Epithelial cell of esophagus (primary cell): ENCODE measurements around the gene C1orf50.

ENCODE experiments used
- DNase-seq: peaks from one replicate; pipeline ENCODE4 v3.0.0; 2010; ENCODE audit warnings: low read depth
- H3K4me3 ChIP-seq: 2 replicates; pipeline ENCODE4 v1.5.1; 2011; ENCODE audit warnings: mild to moderate bottlenecking, low read length, control low read depth
- TF ChIP-seq, protein P1 (sequence below): IDR thresholded peaks from 2 replicates; pipeline ENCODE4 v1.5.1; 2011; ENCODE audit warnings: low read depth, mild to moderate bottlenecking, low read length, control low read depth, inconsistent platforms; ENCODE audit not compliant: insufficient read depth; ENCODE audit errors: missing control alignments

C1orf50 gene

DNA sequence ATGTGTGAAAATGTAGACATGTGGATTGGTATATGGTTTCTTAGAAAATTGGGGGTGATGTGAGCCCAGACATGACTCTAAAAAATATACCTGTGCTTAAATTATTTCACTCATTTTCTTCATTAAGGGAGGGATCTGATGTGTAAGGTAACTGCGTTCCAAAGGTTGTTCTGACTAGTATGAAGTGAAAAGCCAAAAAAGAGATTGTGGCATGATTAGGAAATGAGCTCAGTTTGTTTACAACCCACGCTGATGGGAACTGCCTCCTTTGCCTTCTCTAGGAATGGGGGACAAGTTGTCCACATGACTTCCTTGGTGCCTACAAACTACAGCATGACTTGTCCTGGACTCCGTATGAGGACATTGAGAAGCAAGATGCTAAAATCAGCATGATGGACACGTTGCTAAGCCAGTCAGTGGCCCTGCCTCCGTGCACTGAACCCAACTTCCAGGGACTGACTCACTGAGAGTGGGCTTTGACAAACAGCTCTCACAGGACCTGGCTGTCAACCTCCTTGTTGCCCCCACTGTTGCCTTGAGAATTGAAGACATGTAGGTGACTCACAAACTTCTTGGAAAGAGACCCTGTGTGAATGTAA is 8.0 kb downstream of the C1orf50 start:
- DNase-seq: no peak
- TF ChIP-seq, protein P1, sequence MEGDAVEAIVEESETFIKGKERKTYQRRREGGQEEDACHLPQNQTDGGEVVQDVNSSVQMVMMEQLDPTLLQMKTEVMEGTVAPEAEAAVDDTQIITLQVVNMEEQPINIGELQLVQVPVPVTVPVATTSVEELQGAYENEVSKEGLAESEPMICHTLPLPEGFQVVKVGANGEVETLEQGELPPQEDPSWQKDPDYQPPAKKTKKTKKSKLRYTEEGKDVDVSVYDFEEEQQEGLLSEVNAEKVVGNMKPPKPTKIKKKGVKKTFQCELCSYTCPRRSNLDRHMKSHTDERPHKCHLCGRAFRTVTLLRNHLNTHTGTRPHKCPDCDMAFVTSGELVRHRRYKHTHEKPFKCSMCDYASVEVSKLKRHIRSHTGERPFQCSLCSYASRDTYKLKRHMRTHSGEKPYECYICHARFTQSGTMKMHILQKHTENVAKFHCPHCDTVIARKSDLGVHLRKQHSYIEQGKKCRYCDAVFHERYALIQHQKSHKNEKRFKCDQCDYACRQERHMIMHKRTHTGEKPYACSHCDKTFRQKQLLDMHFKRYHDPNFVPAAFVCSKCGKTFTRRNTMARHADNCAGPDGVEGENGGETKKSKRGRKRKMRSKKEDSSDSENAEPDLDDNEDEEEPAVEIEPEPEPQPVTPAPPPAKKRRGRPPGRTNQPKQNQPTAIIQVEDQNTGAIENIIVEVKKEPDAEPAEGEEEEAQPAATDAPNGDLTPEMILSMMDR: no peak

GRCh38 chr1:42776502-42776901 is 9.5 kb downstream of the C1orf50 start:
- TF ChIP-seq, protein P1: no peak
- no peak for DNase-seq
- no peak overlapping the region for H3K4me3 ChIP-seq

More for the DNA sequence above, 8.0 kb downstream of the C1orf50 start:
- no peak overlapping the region for H3K4me3 ChIP-seq

GRCh38 chr1:42777852-42778251 is 10.8 kb downstream of the C1orf50 start:
- DNase-seq: peak; percentile 59

DNA sequence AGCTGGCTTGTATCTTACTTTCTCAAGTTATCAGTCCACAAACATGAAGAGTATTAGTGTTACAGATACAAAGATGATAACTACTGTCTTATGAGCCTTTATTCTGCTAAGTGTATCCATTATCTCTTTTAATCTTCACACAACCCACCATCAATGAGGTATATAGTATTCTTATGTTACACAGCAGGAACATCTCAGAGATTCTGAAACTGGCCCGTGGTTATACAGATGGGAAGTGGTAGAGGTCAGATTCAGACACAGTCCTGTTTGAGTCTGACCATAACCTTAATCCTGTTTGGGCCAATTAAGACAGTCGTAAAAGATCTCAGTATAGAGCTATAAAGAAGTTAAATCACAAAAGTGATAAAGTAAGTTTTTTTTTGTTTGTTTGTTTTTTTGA is 12.7 kb downstream of the C1orf50 start:
- H3K4me3 ChIP-seq: no peak overlapping the region
- TF ChIP-seq, protein P1: no peak
- no peak for DNase-seq

More at GRCh38 chr1:42777852-42778251, 10.8 kb downstream of the C1orf50 start:
- TF ChIP-seq, protein P1: peak; percentile 83
- H3K4me3 ChIP-seq: no peak overlapping the region

- no peak overlapping the region for H3K4me3 ChIP-seq
- DNase-seq: no peak
- TF ChIP-seq, protein P1: no peak
These were observed 13.1 kb downstream of the C1orf50 start for GRCh38 chr1:42780176-42780575.

- no peak for DNase-seq
- no peak overlapping the region for H3K4me3 ChIP-seq
- TF ChIP-seq, protein P1: no peak
These were observed 16.0 kb downstream of the C1orf50 start for GRCh38 chr1:42783092-42783491.

GRCh38 chr1:42784547-42784945 is 17.5 kb downstream of the C1orf50 start:
- TF ChIP-seq, protein P1: no peak
- H3K4me3 ChIP-seq: no peak overlapping the region
- DNase-seq: no peak
